Esophagus squamous epithelium (tissue), 4 donors: ENCODE measurements around the gene RGL1.

Experiments
- POLR2A ChIP-seq, 4 donors: fragments of 450-650 bp; IDR thresholded peaks; one replicate each; pipeline ENCODE4 v1.6.1; 2017; ENCODE audit warnings: antibody characterized with exemption in 4 of 4, mild to moderate bottlenecking in 4 of 4, moderate library complexity in 3 of 4
- TF ChIP-seq, protein P1 (sequence below), 6 experiments: fragments of 450-650 bp in 4 of 6; fragments of 200-600 bp in 2 of 6; sonication (generic) in 2 of 6; IDR thresholded peaks; one replicate each; pipeline ENCODE4 v1.5.1; 2016 to 2019; ENCODE audit warnings: antibody characterized with exemption in 6 of 6, mild to moderate bottlenecking in 4 of 6, moderate library complexity in 4 of 6

DNA sequence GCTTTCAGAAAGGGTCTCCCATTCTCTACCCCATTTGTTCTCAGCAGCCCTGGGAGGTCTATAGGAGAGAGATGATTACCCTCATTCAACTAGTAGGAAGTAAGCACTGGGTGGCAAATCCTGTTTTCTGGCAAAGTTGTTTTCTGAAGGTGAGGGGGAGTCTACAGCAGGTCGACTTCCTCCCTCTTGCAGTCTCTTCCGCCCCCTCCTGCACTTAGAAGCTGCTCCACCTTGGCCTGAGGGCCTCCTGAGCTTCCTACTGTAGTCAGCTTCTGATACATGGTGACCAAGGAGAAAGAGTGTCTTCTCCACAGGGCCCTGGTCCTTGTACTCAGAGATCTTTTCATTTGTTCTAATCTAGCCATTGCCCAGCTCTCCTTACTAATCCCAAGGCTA lies 93.1 kb downstream of the RGL1 start:
- TF ChIP-seq, protein P1, sequence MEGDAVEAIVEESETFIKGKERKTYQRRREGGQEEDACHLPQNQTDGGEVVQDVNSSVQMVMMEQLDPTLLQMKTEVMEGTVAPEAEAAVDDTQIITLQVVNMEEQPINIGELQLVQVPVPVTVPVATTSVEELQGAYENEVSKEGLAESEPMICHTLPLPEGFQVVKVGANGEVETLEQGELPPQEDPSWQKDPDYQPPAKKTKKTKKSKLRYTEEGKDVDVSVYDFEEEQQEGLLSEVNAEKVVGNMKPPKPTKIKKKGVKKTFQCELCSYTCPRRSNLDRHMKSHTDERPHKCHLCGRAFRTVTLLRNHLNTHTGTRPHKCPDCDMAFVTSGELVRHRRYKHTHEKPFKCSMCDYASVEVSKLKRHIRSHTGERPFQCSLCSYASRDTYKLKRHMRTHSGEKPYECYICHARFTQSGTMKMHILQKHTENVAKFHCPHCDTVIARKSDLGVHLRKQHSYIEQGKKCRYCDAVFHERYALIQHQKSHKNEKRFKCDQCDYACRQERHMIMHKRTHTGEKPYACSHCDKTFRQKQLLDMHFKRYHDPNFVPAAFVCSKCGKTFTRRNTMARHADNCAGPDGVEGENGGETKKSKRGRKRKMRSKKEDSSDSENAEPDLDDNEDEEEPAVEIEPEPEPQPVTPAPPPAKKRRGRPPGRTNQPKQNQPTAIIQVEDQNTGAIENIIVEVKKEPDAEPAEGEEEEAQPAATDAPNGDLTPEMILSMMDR (IDR thresholded peaks at IDR 0.05): no peak
- TF ChIP-seq POLR2A (IDR thresholded peaks at IDR 0.05): no peak
